Gastrocnemius medialis (tissue), 4 donors: ENCODE results near the gene FKBP5.
"Not testable (repeated sequence)": the region's sequence is repeated elsewhere in the genome, so short reads cannot be mapped to it uniquely, and the experiment has no call there.

Experiments used
- POLR2A ChIP-seq, 2 donors: fragments of 450-650 bp; IDR thresholded peaks; one replicate each; pipeline ENCODE4 v1.6.1; 2017; ENCODE audit warnings: antibody characterized with exemption in 2 of 2, mild to moderate bottlenecking in 2 of 2, moderate library complexity in 2 of 2
- TF ChIP-seq, protein P1 (sequence below), 5 experiments: fragments of 450-650 bp in 3 of 5; fragments of 200-600 bp in 2 of 5; sonication (generic) in 2 of 5; IDR thresholded peaks in 4 of 5; conservative IDR thresholded peaks in 1 of 5; 1 replicate in 4 of 5; 2 replicates in 1 of 5; pipeline ENCODE4 v1.5.1; 2016 to 2019; ENCODE audit warnings: antibody characterized with exemption in 5 of 5, mild to moderate bottlenecking in 3 of 5, moderate library complexity in 3 of 5

GRCh38 chr6:35698430-35698829 is 9.7 kb upstream of the FKBP5 start:
- TF ChIP-seq, protein P1, sequence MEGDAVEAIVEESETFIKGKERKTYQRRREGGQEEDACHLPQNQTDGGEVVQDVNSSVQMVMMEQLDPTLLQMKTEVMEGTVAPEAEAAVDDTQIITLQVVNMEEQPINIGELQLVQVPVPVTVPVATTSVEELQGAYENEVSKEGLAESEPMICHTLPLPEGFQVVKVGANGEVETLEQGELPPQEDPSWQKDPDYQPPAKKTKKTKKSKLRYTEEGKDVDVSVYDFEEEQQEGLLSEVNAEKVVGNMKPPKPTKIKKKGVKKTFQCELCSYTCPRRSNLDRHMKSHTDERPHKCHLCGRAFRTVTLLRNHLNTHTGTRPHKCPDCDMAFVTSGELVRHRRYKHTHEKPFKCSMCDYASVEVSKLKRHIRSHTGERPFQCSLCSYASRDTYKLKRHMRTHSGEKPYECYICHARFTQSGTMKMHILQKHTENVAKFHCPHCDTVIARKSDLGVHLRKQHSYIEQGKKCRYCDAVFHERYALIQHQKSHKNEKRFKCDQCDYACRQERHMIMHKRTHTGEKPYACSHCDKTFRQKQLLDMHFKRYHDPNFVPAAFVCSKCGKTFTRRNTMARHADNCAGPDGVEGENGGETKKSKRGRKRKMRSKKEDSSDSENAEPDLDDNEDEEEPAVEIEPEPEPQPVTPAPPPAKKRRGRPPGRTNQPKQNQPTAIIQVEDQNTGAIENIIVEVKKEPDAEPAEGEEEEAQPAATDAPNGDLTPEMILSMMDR (IDR thresholded peaks at IDR 0.05 in 4 of 5, conservative IDR thresholded peaks at IDR 0.05 in 1 of 5), result not testable (repeated sequence)
- TF ChIP-seq POLR2A (IDR thresholded peaks at IDR 0.05), result not testable (repeated sequence)
